ENCODE results near the gene TNFRSF13B. TPM values are rescaled to one million over a fixed set of nuclear protein-coding genes. Genes with fewer than 3 reads are reported as not detected.

The TNFRSF13B gene
- 1 to 10 TPM in 1 of 4 donors, not detected in 3; 9.2 TPM for total RNA-seq

DNA sequence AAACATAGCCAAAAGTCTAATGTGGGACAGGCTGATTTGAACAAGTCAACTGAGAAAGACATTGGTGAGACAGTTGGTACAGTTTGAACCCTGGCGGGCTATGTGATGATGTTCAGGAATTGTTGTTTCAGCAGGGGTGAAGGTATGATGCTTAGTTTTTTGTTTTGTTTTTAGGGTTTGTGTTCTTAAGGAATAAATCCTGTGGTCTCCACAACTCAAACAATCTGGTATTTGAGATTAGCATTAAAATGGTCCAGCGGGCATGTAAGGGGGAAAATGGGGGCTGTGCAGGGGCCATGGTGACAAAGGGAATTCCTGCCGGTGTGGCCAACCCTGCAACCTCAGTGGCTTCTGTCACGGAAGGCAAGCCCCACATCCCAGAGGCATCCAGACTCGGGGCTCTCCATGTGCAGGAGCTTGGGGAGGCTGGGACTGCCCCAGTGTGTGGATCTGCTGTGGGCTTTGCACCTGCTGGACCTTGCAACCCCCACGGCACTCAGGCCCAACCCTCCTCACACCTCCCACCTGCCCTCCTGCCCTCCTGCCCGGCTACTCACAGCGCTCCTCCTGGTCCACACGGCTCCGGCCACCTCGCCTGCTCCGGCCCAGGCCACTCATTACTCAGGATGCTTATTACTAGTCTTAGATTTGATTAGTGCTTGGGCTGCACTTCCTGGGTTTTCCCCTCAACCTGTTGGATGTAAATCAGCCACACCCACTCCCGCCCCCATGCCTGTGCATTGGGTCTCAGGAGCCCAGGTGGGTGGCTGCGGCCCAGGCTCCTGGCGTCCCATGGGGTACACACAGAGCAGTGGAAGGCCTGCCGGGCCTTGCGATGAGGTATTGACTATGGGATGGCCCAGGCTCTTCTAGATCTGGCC lies at the start of gene TNFRSF13B:
TSS of gene TNFRSF13B (minus strand) at position 661 of the 881 bp plus-strand sequence. CDS start at position 618, 43 bp downstream.
- no peak within 1 kb of the TSS for H3K4me3 ChIP-seq
- no peaks in the 10 kb centered on the region for H3K36me3 ChIP-seq
- H3K27ac ChIP-seq = peak within 1 kb of the TSS in 1 of 4 donors; percentile 70
- intact Hi-C loops (cut with DNase I; ENCODE audit: low total_unique reads) (no loop called here), in situ Hi-C loops (cut with MboI; ENCODE audit: low pct_ligation_motif_present in 1 of 4, low pct_unique_long_range_greater_than_20kb in 1 of 4, low sequenced_read_pairs in 3 of 4) (no loop called here)
- TF ChIP-seq, protein P1, sequence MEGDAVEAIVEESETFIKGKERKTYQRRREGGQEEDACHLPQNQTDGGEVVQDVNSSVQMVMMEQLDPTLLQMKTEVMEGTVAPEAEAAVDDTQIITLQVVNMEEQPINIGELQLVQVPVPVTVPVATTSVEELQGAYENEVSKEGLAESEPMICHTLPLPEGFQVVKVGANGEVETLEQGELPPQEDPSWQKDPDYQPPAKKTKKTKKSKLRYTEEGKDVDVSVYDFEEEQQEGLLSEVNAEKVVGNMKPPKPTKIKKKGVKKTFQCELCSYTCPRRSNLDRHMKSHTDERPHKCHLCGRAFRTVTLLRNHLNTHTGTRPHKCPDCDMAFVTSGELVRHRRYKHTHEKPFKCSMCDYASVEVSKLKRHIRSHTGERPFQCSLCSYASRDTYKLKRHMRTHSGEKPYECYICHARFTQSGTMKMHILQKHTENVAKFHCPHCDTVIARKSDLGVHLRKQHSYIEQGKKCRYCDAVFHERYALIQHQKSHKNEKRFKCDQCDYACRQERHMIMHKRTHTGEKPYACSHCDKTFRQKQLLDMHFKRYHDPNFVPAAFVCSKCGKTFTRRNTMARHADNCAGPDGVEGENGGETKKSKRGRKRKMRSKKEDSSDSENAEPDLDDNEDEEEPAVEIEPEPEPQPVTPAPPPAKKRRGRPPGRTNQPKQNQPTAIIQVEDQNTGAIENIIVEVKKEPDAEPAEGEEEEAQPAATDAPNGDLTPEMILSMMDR (IDR thresholded peaks at IDR 0.05) = no peak
- TF ChIP-seq POLR2AphosphoS5 (IDR thresholded peaks at IDR 0.05) (peak in 1 of 3 donors; percentile 38), POLR2A (IDR thresholded peaks at IDR 0.05) (peak; percentile 12), EP300 (IDR thresholded peaks at IDR 0.05; ENCODE audit: low read depth) (no peak)
- no peaks in the 10 kb centered on the region for H3K4me1 ChIP-seq
- H3K27me3 ChIP-seq = no peaks in the 10 kb centered on the region
- no peaks in the 10 kb centered on the region for H3K9me3 ChIP-seq
- WGBS, 2 donors (ENCODE audit: low coverage in 1 of 2) = 75 to 92% methylated on average over 8 to 17 of the region's 17 CpGs
- peak; percentile 55 for DNase-seq

DNA sequence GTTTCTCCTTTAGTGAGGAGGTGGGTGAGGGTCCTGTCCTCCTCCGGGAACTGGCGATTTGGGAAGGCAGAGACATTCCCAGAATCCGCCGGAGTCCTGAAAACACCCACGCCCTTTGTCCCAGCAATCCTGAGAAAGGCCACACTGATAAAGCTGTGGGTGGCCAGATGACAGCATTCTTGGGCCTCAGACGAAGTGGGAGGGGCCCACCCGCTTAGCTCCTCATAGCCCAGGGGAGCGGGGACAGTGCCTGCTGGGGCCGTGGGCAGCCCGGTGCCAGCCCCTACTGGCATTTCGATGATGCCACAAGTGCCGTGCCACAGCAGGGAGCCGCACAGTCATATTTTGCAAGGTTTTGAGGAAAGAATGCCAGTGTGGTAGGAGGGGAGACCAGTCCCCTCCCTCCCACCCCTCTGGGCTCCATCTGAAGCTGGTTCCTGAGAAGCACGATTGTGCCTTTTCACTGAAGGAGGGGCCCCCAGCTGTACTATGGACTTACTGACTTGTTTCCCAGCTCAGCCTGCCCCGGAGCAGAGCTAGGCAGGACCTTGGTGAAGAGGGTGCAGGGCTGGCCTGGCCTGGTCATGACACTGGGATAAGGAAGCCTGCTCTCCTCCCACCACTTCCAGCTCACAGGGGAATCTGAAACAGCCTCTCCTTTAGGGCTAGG lies 49.4 kb upstream of the TNFRSF13B start:
- in situ Hi-C loops (cut with MboI; ENCODE audit: low pct_ligation_motif_present in 1 of 4, low pct_unique_long_range_greater_than_20kb in 1 of 4, low sequenced_read_pairs in 3 of 4) (loop anchor here in 3 of 4 donors (25.0 kb wide), 2 partner anchors 116 to 291 kb away; partner anchors contain the start of gene NT5M (in 2 of the 3)), intact Hi-C loops (cut with DNase I; ENCODE audit: low total_unique reads) (loop anchor here (5.0 kb wide), 1 partner anchor 1916 kb away; no protein-coding TSS in a partner anchor)
- Histone ChIP-seq H3K9me3 (no peaks in the 10 kb centered on the region), H3K27me3 (no peaks in the 10 kb centered on the region), H3K36me3 (no peaks in the 10 kb centered on the region), H3K4me3 (no peak overlapping the region), H3K27ac (peak overlapping the region in 3 of 4 donors; percentile 2 to 26 (median 20)), H3K4me1 (peaks cover 5 to 15% (median 11%) of the 10 kb centered on the region in 4 donors)
- peak; percentile 54 for DNase-seq
- TF ChIP-seq POLR2A (IDR thresholded peaks at IDR 0.05) = no peak
- TF ChIP-seq POLR2AphosphoS5 (IDR thresholded peaks at IDR 0.05) = no peak
- TF ChIP-seq, protein P1 (IDR thresholded peaks at IDR 0.05) = no peak
- TF ChIP-seq EP300 (IDR thresholded peaks at IDR 0.05; ENCODE audit: low read depth) = no peak
- 27% methylated on average over 15 of the region's 15 CpGs; no CpG with 5 or more reads in 1 of the 2 donors for WGBS, 2 donors (ENCODE audit: low coverage in 1 of 2)

DNA sequence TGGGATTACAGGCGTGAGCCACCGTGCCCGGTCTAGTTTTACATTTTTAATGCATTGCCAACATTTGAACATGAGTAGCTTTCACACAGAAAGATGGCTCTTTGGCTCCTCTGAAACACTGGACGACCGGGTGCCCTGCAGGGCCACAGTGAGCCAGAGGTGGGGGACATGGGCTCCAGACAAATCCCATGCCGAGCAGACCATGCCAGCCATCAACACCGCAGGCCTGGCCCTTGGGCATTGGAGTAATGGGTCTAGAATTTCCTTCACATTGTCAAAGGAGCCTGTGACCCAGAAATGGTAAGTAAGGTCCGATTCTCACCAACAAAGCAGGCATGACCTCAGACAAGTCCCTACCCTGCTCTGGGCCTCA lies 48.9 kb upstream of the TNFRSF13B start:
- intact Hi-C loops (cut with DNase I; ENCODE audit: low total_unique reads) (loop anchor here (5.0 kb wide), 1 partner anchor 1916 kb away; no protein-coding TSS in a partner anchor), in situ Hi-C loops (cut with MboI; ENCODE audit: low pct_ligation_motif_present in 1 of 4, low pct_unique_long_range_greater_than_20kb in 1 of 4, low sequenced_read_pairs in 3 of 4) (loop anchor here in 3 of 4 donors (25.0 kb wide), 2 partner anchors 116 to 291 kb away; partner anchors contain the start of gene NT5M (in 2 of the 3))
- H3K4me1 ChIP-seq = peaks cover 5 to 16% (median 11%) of the 10 kb centered on the region in 4 donors
- H3K36me3 ChIP-seq = no peaks in the 10 kb centered on the region
- H3K4me3 ChIP-seq = no peak overlapping the region
- 89% methylated on average over 8 of the region's 8 CpGs; no CpG with 5 or more reads in 1 of the 2 donors for WGBS, 2 donors (ENCODE audit: low coverage in 1 of 2)
- TF ChIP-seq POLR2A (IDR thresholded peaks at IDR 0.05) (no peak), EP300 (IDR thresholded peaks at IDR 0.05; ENCODE audit: low read depth) (no peak), POLR2AphosphoS5 (IDR thresholded peaks at IDR 0.05) (no peak)
- TF ChIP-seq, protein P1 (IDR thresholded peaks at IDR 0.05) = no peak
- DNase-seq = no peak
- H3K9me3 ChIP-seq = no peaks in the 10 kb centered on the region
- H3K27ac ChIP-seq = no peak overlapping the region
- no peaks in the 10 kb centered on the region for H3K27me3 ChIP-seq
